Stimulated activated CD4-positive, alpha-beta T cell treated with anti-CD3 and anti-CD28 coated beads, Interleukin-12 subunit alpha, Interleukin-12 subunit beta, amount 100 ng/mL, for 48 hours (primary cell): ENCODE measurements around the gene ZCCHC14.
"Not testable (repeated sequence)": the region's sequence is repeated elsewhere in the genome, so short reads cannot be mapped to it uniquely, and the experiment has no call there.

Experiments used
- DNase-seq, 3 donors: peaks; one replicate each; pipeline ENCODE4 v3.0.0-alpha.2; 2020; ENCODE audit warnings: low read depth in 2 of 3, low spot score in 1 of 3

Gene ZCCHC14

DNA sequence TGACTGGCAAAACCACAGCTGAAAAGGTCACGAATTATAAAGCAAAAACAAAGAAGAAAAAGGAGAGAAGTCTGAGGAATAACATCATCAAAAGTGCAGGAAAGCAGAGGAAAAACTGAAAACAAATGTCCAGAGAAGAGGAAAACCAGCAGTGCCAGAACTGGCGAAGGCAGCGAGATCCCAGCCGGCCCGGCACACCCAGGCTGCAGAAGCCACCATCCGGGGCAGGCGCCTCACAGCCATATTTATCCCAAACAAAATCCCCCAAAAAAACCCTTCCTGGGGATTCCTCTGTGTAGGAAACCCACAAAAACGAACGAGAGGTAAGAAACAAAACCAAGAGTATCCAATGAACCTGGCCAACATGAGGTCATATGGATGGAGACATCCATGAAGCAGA is 10.6 kb downstream of the ZCCHC14 start:
- DNase-seq: no peak

DNA sequence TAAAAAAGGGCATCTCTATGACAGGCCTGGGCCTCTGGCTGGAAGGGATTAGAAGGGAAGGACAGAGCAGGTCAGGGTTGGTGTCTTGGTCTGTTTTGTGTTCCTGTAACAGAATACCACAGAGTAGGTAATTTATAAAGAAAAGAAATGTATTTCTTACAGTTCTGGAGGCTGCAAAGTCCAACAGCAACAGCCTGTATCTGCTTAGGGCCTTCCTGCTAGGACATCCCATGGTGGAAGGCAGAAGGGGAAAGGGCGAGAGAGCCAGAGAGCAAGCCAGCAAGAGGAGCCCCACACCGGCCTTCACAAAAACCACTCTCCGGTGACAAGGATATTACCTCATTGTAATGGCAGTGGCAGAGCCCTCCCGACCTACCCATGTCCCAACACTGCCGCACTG is 11.1 kb downstream of the ZCCHC14 start:
- DNase-seq: not testable (repeated sequence)

DNA sequence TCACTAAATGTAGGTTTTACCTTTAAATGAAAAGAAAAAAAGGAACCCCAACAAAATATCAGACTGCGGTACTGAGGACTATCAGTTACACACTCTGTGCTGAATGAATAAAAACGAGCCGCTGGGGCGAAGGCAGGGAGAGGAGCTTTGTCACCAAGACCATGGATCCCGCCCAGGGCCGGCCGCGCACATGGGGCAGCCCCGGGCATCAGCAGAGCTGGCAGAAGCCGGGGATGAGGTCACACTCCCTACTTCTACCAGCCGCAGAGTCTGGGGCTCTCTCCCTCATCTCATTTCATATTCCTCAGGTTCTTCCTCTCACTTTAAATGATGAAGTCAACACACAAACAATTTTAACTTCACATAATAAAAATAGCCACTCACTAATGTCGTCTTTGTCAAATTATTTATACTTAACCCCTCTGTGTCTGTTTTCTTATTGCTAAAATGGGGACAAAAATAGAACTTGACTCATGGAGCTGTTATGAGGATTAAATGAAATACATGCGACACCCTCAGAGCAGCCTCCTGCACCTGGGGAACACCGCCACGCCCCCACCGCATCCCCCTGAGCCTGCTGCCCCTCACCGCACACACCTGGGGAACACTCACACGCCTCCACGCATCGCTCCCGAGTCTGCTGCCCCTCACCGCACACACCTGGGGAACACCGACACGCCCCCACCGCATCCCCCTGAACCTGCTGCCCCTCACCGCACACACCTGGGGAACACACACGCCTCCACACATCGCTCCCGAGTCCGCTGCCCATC is 15.4 kb downstream of the ZCCHC14 start:
- not testable (repeated sequence) for DNase-seq

DNA sequence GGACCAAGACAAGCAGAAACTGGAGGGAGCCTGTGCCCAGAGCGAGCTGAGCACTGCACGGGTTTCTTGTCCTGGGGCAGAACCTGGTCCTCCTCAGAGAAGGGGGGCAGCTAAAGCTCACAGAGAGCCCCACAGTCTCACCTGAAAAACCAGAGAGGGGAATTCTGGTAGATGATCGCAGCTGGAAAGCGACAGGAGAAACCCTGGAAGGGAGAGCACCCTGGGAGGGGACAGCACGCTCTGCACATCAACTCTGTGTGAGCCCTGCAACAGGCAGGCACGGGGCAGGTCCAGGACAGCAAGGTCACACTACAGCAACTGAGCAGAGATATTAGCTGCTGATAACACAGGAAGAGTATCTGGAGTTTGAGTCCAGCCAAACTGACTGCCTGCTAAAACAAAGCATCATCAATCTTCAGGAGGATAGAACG is 18.2 kb downstream of the ZCCHC14 start:
- no peak for DNase-seq

DNA sequence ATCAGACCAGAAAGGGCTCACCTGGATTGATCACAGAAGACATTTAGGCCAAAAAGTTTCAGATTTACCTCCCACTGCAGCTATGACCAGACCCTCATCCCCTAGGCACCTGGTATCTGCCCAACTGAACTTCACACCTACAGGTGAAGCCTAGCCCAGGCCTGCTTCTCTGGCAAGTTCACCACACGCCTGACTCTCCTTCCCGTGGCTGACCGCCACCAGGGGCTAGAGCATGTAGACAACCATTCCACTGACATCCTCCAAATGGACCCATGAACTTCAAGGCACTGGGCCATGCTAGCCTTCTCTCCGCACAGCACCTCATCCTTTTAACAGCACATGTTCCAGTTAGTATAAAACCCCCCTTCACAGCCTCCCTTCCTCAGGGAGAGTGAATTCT is 18.8 kb downstream of the ZCCHC14 start:
- DNase-seq: no peak

DNA sequence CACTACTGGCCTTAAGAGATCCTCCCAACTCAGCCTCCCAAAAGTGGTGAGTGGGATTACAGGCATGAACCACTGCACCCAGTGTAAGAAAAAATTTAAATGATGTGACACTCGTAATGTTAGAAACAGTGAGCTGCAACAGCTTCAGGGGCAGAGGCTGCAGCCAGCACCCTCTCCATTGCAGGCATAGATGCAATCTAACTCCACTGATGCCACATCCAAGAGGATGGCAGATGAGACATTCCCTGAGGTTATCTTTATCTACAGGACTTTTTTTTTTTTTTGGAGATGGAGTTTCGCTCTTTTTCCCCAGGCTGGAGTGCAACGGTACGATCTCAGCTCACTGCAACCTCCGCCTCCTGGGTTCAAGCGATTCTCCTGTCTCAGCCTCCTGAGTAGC is 19.9 kb downstream of the ZCCHC14 start:
- DNase-seq: no peak

DNA sequence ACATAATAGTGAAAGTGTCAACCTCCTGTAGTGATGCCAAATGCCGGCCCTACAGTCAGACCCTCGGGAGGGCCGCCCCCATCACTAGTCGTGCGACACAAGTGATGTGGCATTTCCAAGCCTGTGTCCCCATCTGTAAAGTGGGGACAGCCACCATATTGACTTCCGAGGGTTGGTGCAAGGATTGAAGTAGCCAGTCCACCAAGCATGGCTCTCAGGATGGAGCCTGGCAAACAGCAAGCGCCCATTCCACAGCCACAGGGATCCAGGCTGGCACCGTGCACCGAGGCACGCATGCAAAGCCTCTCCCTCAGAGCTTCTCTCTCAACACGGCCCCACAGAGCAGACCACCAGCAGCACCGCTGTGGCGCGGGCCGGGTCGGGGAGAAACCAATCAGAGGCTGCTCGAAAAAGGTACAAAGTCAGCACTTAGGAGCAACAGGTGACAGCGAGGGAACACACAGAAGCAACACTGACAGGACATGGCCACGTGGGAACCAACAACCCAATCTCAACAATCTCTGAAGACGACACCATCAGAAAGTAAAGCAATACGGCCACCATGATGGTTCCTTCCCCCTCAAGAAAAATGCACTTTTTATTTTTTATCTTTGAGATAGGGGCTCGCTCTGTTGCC is 20.6 kb downstream of the ZCCHC14 start:
- no peak for DNase-seq

DNA sequence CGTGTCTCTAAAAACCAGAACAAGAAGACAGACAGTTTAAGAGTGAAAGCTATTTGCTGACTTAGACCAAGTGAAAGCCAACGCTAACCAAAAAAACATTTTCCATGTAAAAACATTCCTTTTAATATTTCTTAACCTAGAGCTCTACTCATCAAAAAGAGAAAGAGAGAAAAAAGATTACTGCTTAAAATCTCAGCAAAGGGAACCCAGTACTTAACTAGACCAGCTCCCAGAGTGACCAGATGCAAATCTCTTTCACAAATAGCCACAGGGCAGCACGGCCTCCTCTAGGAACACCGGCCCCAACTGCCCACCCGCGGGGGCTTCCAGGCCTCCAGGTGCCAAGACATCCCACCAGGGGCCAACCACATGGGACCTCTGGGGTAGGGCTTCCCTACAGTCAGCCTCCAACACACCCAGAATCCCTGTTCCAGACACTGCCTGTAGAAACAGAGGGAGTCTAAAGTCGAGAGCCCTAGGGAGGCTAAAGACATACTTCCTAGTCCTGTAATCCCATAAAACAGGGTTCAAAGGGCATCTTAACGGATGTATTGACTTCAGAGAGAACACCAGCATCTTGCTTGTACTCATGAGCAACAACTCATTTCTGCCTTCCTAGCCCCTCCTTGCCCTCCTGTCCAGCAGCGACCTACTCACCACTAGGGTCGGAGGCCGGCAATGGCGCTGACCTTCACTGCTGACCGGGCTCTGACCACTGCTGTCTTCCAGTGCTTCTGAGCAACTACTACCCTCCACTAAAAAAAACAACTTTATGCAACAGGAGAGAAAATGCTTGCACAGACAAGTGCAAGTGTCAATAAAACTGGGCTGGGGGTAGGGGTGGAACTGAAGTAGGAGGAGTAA is 21.3 kb downstream of the ZCCHC14 start:
- no peak for DNase-seq

DNA sequence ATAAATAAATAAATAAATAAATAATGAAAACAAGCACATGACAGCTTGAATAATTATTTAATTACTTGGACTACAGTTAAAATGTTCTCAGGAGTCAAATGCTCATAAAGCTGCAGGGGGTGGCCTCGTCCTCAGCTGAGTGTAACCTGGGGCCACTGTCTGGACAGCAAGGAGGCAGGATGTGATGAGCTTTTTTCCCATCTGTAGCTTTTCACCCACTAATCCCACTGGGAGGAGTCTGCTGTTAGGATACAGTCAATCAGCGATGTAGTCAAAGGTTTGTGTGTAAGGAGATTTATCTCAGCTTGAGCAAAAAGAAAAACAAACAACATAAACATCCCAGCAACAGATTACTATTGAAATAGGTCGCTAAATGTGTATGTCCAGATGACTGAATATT is 22.5 kb downstream of the ZCCHC14 start:
- DNase-seq: no peak

DNA sequence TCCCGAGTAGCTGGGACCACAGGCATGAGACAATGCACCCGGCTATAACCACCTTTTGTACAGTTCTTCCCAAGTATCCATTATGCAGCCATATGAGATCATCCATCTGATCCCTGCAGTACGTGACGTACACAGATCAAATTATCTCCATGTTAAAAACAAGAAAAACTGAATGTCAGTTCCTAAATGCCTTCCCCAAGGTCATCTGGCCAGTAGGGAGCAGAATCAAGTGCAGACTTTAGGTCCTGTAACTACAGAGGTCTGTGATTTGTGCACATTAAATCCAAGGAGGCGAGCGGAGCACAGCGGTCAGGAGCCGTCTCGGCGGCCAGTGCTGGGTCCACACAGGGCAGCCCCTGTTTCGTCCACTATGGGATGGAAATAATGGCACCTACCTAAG is 23.7 kb downstream of the ZCCHC14 start:
- DNase-seq: no peak

DNA sequence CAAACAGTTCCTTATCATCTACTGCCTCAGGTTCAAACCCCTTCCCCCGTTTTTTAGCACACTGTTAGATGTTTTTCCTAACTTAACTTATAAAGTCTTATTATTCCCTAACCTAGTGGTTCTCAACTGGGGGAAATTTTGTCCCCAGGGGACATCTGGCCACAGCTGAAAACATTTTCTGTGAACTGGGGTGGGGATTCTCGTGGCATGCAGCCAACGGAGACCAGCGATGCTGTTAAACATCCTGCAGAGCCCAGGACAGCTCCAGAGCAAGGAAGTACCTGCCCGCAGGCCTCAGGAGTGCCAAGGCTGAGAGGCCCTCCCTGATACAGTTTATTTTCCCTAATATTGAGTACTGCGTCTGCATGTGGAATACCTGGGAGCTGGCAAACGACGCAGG is 24.3 kb downstream of the ZCCHC14 start:
- DNase-seq: no peak

DNA sequence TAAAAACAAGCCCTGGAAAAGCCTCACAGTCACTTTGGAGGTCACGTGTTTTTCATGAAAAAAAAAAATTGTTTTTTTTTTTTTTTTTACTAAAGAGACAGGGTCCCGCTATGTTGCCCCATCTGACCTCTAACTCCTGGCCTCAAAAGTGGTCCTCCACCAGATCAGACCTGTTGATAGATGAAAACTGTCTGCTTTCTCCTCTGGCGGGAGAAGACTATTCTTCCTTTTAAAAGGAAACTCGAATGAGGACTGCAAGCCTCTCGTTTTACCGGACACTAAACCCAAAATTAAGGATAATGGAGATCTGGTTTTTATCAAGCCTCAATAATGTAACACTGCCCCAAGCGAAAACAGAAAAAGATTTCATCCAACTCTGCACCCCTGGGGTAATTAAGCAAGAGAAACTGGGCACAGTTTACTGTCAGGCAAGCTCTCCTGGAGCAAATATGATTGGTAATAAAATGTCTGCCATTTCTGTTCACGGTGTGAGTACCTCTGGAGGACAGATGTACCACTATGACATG is 25.8 kb downstream of the ZCCHC14 start:
- no peak for DNase-seq

DNA sequence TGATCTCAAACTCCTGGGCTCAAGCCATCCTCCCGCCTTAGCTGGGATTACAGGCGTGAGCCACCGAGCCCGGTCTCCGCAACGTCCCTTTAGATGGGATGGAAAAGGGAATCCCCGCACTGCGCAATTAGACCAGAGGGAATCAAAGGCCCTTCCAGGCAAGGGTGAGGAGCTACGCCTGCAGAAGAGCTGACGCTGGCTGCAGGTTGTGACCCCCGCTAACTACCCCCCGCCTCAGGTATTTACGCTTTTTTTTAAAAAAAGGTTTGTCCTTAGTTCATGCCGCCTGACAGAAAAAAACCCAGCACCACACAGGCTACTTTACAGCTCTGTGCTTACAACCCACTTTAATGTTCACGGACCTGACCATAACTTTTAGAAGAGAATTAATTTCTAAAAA is 26.9 kb downstream of the ZCCHC14 start:
- DNase-seq: no peak

DNA sequence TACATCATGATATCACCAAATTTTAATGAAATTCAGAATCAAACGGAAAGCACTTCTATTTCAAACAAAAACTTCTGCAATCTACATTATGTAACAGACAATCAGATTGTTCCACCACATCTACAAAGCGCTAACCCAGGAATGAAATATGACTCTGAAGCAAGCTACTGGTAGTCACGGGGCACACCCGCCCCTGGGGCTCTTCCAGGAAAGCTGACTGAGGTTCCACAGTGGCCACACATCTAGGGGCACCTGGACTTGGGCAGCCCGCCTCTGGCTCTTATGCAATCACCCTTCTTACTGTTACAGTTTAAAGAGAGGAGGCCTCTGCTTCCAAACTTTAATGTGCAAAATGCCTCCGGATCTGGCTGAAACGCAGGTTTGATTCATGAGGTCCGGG is 27.5 kb downstream of the ZCCHC14 start:
- DNase-seq: peak in 1 of 3 donors; percentile 14

DNA sequence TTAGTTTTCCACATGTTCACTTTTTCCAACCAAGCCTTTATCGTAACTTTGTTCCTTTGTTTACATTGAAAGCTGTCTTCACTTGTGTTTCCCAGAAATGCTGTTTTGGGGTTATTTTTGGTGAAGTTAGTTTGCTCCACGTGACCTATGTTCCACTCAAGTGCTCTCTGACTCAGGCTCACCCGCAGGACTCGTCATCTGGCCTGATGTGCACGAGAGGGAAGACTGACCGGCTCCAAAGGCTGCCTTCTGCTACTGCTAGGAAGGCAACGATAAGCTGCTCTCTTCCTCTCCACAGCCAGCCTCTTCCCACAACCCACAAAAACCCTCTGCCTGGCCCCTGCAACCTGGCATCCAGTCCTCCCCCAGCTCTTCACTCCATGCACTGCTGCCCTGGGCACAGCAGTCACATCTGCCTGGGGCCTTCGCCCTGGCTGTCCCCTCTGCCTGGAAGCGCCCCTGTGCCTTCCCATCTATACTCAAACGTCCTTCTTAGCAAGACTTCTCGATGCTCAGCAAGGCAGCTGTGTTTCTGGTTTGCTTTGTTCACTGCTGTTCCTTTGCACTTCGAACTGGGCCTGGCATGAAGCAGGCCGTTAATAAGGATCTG is 28.0 kb downstream of the ZCCHC14 start:
- DNase-seq: peak; percentile 35 to 43 (median 39)

DNA sequence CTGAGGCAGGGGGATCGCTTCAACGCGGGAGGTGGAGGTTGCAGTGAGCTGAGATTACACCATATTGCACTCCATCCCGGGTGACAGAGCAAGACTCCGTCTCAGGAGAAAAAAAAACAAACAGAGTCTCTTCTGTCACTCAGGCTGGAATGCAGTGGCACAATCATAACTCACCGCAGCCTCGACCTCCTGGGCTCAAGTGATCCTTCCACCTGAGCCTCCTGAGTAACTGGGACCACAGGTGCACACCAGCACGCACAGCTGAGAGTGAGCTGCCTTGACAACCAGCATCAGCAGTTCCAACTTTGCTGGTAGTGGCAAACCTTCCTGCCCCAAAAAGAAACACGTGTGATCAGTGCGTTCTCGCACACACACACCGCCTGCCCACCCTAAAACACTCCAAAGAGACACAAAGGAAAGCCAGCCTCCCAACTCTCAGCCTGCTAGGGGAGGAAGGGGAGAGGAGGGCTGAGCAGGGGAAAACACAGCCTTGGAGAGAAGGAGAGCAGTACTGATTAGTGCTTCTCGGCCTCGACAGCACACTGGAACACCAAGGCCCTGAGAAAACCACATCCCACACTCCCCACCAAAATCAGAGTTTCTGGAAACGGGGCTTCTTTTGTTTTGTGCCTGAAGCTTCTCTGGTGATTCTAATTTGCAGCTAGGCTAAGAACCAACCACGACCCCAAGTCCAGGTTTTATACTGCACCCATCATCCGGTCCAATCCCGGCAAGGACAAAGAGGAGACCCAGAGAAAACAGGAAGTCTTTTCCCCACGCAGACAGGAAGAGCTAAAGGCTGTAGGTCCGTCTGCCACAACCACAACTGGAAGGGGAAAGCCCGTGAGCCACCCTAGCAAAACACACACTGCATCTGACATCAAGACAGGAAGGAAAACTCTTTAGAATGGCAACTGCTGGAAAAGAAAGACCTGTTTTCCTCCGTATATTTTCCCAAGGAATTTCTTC is 28.8 kb downstream of the ZCCHC14 start:
- peak; percentile 13 to 42 (median 35) for DNase-seq

DNA sequence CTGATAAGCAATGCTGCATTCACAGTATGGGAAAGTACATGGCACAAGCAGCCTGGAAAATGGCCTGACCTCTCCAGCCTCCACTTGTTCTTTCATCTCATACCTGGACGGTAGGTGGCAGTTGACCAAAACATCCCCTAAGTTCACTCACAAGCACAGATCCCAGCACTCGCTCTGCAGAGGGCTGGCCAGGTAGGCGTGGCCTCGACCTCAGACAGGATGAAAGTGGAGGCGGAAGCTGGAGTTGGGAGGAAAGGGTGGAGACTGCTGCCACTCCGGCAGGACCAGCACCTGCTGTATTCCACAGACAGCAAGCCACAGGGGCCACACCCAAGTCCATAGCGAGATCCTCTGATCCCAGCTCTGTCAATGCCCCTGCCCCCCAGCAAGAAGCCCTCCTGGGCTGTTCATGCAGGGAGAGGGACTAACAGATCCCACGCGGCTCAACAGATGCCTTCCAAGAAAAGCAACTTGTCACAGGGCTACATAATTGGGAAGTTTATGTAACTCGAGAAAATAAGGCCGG is 31.3 kb downstream of the ZCCHC14 start:
- DNase-seq: no peak

DNA sequence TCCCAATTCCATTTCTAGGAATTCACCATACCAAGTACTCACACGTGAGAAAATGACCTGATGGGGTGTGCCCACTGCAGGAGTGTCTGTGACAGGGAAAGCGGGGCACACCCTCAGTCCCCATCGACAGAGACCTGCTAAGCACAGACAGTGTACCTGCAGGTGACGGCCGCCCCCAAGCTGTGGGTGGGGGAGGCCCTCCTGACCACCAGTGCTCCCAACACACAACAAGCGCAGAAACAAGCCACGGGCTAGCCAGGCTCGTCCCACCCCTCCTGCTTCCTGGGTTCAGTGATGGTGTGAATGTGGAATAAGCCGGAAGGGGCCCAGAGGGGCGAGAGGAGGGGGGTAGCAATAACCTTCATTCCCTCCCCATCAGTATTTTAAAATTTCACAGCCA is 31.9 kb downstream of the ZCCHC14 start:
- DNase-seq: no peak

DNA sequence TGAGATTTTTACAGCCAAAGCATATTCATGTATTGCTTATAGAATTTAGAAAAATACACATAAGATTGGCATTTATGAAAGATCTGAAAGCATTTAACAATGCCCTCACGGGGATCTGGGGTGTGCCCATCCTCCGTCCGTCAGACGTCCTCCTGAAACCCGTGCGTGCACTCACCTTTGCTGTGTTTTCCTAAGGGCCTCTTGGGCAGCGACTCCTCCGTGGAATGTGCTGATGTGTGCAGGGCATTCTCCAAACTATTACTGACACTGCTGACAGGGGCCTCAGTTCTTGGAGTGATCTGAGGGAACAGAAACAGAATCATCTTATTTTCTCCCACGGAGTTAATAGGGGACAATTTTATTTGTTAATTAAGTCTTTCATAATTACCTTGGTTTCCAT is 33.0 kb downstream of the ZCCHC14 start:
- DNase-seq: no peak

DNA sequence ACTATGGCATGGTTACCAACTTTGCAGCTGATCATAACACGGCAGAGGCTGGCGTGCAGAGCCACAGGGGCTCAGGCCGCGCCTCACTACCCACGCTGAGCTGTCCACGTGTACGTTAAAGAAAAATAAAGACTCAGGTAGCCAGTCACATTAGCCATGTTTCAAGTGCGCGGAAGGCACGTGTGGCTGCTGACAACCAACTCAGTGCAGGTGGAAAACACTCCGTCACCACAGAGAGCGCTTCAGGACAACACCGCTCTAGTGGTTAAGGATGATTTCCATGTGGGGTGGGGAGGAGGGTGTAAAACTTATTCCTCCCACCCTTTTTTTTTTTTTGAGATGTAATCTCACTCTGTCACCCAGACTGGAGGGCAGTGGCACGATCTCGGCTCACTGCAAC is 33.8 kb downstream of the ZCCHC14 start:
- DNase-seq: no peak
